Neuronal stem cell (in vitro differentiated cells): ENCODE measurements around the gene PPP2R2B. TPM values are rescaled to one million over a fixed set of nuclear protein-coding genes. Genes with fewer than 3 reads are reported as not detected.
A peak's percentile ranks its signal among the peaks of the same experiment; 100 is the strongest.

ENCODE experiments used
- DNase-seq: peaks from one replicate; pipeline ENCODE4 v3.0.0-alpha.2; 2013; ENCODE audit warnings: low spot score
- H2AFZ ChIP-seq: one replicate; pipeline ENCODE4 v1.6.1; 2013; ENCODE audit warnings: mild to moderate bottlenecking, low read length, inconsistent platforms
- H2AK5ac ChIP-seq: 2 replicates; pipeline ENCODE4 v1.6.1; 2013; ENCODE audit warnings: low read depth, mild to moderate bottlenecking, inconsistent platforms, low read length, moderate library complexity, mixed read lengths
- H2BK120ac ChIP-seq: 2 replicates; pipeline ENCODE4 v1.6.1; 2013; ENCODE audit warnings: low read depth, mild to moderate bottlenecking, inconsistent platforms, low read length, moderate library complexity, mixed read lengths
- H2BK12ac ChIP-seq: one replicate; pipeline ENCODE4 v1.6.1; 2013; ENCODE audit warnings: low read length, inconsistent platforms
- H2BK15ac ChIP-seq: 2 replicates; pipeline ENCODE4 v1.6.1; 2013; ENCODE audit warnings: mild to moderate bottlenecking, low read length, inconsistent platforms, mixed read lengths
- H2BK5ac ChIP-seq: one replicate; pipeline ENCODE4 v1.6.1; 2013; ENCODE audit warnings: inconsistent platforms, mild to moderate bottlenecking, low read length, moderate library complexity
- H3K14ac ChIP-seq: one replicate; pipeline ENCODE4 v1.6.1; 2013; ENCODE audit warnings: low read length, inconsistent platforms
- H3K18ac ChIP-seq: 2 replicates; pipeline ENCODE4 v1.6.1; 2013; ENCODE audit warnings: low read length, inconsistent platforms
- H3K23ac ChIP-seq: 2 replicates; pipeline ENCODE4 v1.6.1; 2013; ENCODE audit warnings: low read depth, mild to moderate bottlenecking, mixed read lengths, low read length, inconsistent platforms; ENCODE audit not compliant: poor library complexity
- H3K27ac ChIP-seq: replicated peaks from 3 replicates; pipeline ENCODE4 v1.5.1; 2013; ENCODE audit warnings: low read length, inconsistent platforms
- H3K27me3 ChIP-seq, 3 experiments: 2 replicates each; pipeline ENCODE4 v1.6.1; 2013; ENCODE audit warnings: low read length in 3 of 3, mild to moderate bottlenecking in 2 of 3, inconsistent platforms in 1 of 3, low read depth in 1 of 3, mixed read lengths in 1 of 3, moderate library complexity in 1 of 3; ENCODE audit not compliant: control insufficient read depth in 3 of 3, insufficient read depth in 3 of 3
- H3K36me3 ChIP-seq, 2 donors: replicated peaks in 1 of 2; 2 replicates each; pipeline ENCODE4 v1.6.1; 2013; ENCODE audit warnings: low read length in 2 of 2; ENCODE audit not compliant: control insufficient read depth in 2 of 2, insufficient read depth in 2 of 2
- H3K4ac ChIP-seq: 2 replicates; pipeline ENCODE4 v1.6.1; 2013; ENCODE audit warnings: inconsistent platforms, mild to moderate bottlenecking, low read length, moderate library complexity
- H3K4me1 ChIP-seq, 2 donors: 1 replicate in 1 of 2; 2 replicates in 1 of 2; pipeline ENCODE4 v1.6.1; 2013; ENCODE audit warnings: low read length in 2 of 2, low read depth in 1 of 2; ENCODE audit not compliant: control insufficient read depth in 2 of 2, insufficient read depth in 1 of 2
- H3K4me2 ChIP-seq: one replicate; pipeline ENCODE4 v1.6.1; 2013; ENCODE audit warnings: mild to moderate bottlenecking, low read length, inconsistent platforms; ENCODE audit not compliant: insufficient read depth, poor library complexity, severe bottlenecking
- H3K4me3 ChIP-seq, 2 donors: 2 replicates each; pipeline ENCODE4 v1.5.1; 2013; ENCODE audit warnings: low read length in 2 of 2, mild to moderate bottlenecking in 2 of 2, inconsistent platforms in 1 of 2, moderate library complexity in 1 of 2
- H3K79me1 ChIP-seq: one replicate; pipeline ENCODE4 v1.6.1; 2013; ENCODE audit warnings: low read depth, mild to moderate bottlenecking, inconsistent platforms, low read length, moderate library complexity
- H3K9ac ChIP-seq: one replicate; pipeline ENCODE4 v1.6.1; 2013; ENCODE audit warnings: mild to moderate bottlenecking, low read depth, low read length, inconsistent platforms; ENCODE audit not compliant: poor library complexity
- H3K9me3 ChIP-seq, 2 donors: replicated peaks in 1 of 2; 2 replicates each; pipeline versions ENCODE3 to v1.6.1; 2013; ENCODE audit warnings: low read length in 2 of 2, mild to moderate bottlenecking in 2 of 2, inconsistent platforms in 1 of 2, low read depth in 1 of 2, mixed read lengths in 1 of 2, moderate library complexity in 1 of 2; ENCODE audit not compliant: control insufficient read depth in 2 of 2, insufficient read depth in 1 of 2
- H4K8ac ChIP-seq: one replicate; pipeline ENCODE4 v1.6.1; 2013; ENCODE audit warnings: low read depth, mild to moderate bottlenecking, inconsistent platforms, low read length, moderate library complexity
- H4K91ac ChIP-seq: one replicate; pipeline ENCODE4 v1.6.1; 2013; ENCODE audit warnings: low read length, low read depth, mild to moderate bottlenecking, inconsistent platforms; ENCODE audit not compliant: poor library complexity
- WGBS, 2 donors: extraction: QIAGEN DNeasy Blood & Tissue Kit; methylation state at CpG; one replicate each; pipeline ENCODE4 v1.1.7; 2013; ENCODE audit warnings: missing lambda C conversion rate in 2 of 2, mixed read lengths in 1 of 2; ENCODE audit not compliant: insufficient read length in 2 of 2, insufficient replicate concordance in 1 of 2; ENCODE audit errors: extremely low coverage in 2 of 2; 5-methylcytosine and 5-hydroxymethylcytosine counted together
- polyA plus RNA-seq, 2 experiments: library from polyadenylated mRNA; stranded (reverse); fragments of 200-250 nt; gene quantifications; one replicate each; pipeline ENCODE4 v1.2.3, GENCODE V29; 2013

The PPP2R2B gene
- 52.9 TPM for polyA plus RNA-seq (2013, experiment 1 of 2)
- polyA plus RNA-seq (2013, experiment 2 of 2) = 52.6 TPM

GRCh38 chr5:146878476-146879172, at the start of gene PPP2R2B:
TSS of gene PPP2R2B (minus strand) at chr5:146878757.
- H3K18ac ChIP-seq = peak within 1 kb of the TSS; percentile 98
- no peak within 1 kb of the TSS for H4K91ac ChIP-seq
- peak within 1 kb of the TSS; percentile 86 for H3K4me3 ChIP-seq
- H2AFZ ChIP-seq = peak within 1 kb of the TSS; percentile 98
- peak within 1 kb of the TSS; percentile 89 for H2BK12ac ChIP-seq
- H3K4me2 ChIP-seq = peak within 1 kb of the TSS; percentile 91
- no peak within 1 kb of the TSS for H3K27ac ChIP-seq
- peak; percentile 69 for DNase-seq
- peaks cover 5 to 17% of the 10 kb centered on the region in 2 donors for H3K4me1 ChIP-seq
- peak within 1 kb of the TSS; percentile 95 for H3K9ac ChIP-seq
- no peaks in the 10 kb centered on the region for H3K36me3 ChIP-seq
- H3K23ac ChIP-seq = peak within 1 kb of the TSS; percentile 8
- H3K79me1 ChIP-seq = no peaks in the 10 kb centered on the region
- H2BK5ac ChIP-seq = peak within 1 kb of the TSS; percentile 91
- no peak within 1 kb of the TSS for H4K8ac ChIP-seq
- H3K4ac ChIP-seq = peak within 1 kb of the TSS; percentile 70
- no peak within 1 kb of the TSS for H2AK5ac ChIP-seq
- peak within 1 kb of the TSS; percentile 25 for H2BK15ac ChIP-seq
- no peaks in the 10 kb centered on the region for H3K9me3 ChIP-seq
- WGBS, 2 donors = no CpG with 5 or more reads among the region's 40 CpGs
- H3K14ac ChIP-seq = peak within 1 kb of the TSS; percentile 59
- peaks cover 0 to 2% (median 0%) of the 10 kb centered on the region in 3 experiments for H3K27me3 ChIP-seq
- H2BK120ac ChIP-seq = peak within 1 kb of the TSS; percentile 67

GRCh38 chr5:146924132-146924531, 45.6 kb upstream of the PPP2R2B start:
- Histone ChIP-seq H3K4me2 (no peak overlapping the region), H3K23ac (no peak overlapping the region), H4K91ac (no peak overlapping the region), H3K79me1 (no peaks in the 10 kb centered on the region), H3K14ac (no peak overlapping the region), H2BK120ac (no peak overlapping the region), H3K27ac (no peak overlapping the region), H2AK5ac (no peak overlapping the region), H4K8ac (no peak overlapping the region), H3K4ac (no peak overlapping the region), H2BK5ac (no peak overlapping the region), H3K18ac (no peak overlapping the region), H3K9me3 (no peaks in the 10 kb centered on the region), H3K4me1 (peaks cover 10 to 14% of the 10 kb centered on the region in 2 donors), H3K36me3 (no peaks in the 10 kb centered on the region), H2AFZ (no peak overlapping the region), H3K27me3 (no peaks in the 10 kb centered on the region), H2BK15ac (no peak overlapping the region), H2BK12ac (no peak overlapping the region), H3K4me3 (no peak overlapping the region), H3K9ac (no peak overlapping the region)
- DNase-seq = no peak

GRCh38 chr5:146921225-146921624, 42.7 kb upstream of the PPP2R2B start:
- Histone ChIP-seq H3K14ac (no peak overlapping the region), H3K18ac (no peak overlapping the region), H3K4me1 (peaks cover 10 to 30% of the 10 kb centered on the region in 2 donors), H3K23ac (no peak overlapping the region), H3K36me3 (no peaks in the 10 kb centered on the region), H3K4me2 (no peak overlapping the region), H3K9me3 (no peaks in the 10 kb centered on the region), H4K91ac (no peak overlapping the region), H3K9ac (no peak overlapping the region), H2AK5ac (no peak overlapping the region), H3K4ac (no peak overlapping the region), H2BK5ac (no peak overlapping the region), H3K4me3 (no peak overlapping the region), H3K27me3 (no peaks in the 10 kb centered on the region), H3K27ac (no peak overlapping the region), H3K79me1 (no peaks in the 10 kb centered on the region), H2AFZ (no peak overlapping the region), H2BK120ac (no peak overlapping the region), H4K8ac (no peak overlapping the region), H2BK12ac (no peak overlapping the region), H2BK15ac (no peak overlapping the region)
- WGBS, 2 donors = no CpG with 5 or more reads among the region's 4 CpGs
- DNase-seq = no peak

- peak overlapping the region; percentile 68 for H2AFZ ChIP-seq
- no peak overlapping the region for H3K23ac ChIP-seq
- H2BK12ac ChIP-seq = no peak overlapping the region
- no peak overlapping the region for H4K8ac ChIP-seq
- no peak overlapping the region for H3K4me3 ChIP-seq
- H3K4me1 ChIP-seq = peaks cover 10 to 34% of the 10 kb centered on the region in 2 donors
- H3K4me2 ChIP-seq = no peak overlapping the region
- no CpG with 5 or more reads among the region's 7 CpGs for WGBS, 2 donors
- H3K79me1 ChIP-seq = no peaks in the 10 kb centered on the region
- H3K36me3 ChIP-seq = no peaks in the 10 kb centered on the region
- H2AK5ac ChIP-seq = no peak overlapping the region
- H3K14ac ChIP-seq = no peak overlapping the region
- no peak for DNase-seq
- H2BK120ac ChIP-seq = no peak overlapping the region
- no peak overlapping the region for H2BK5ac ChIP-seq
- H3K9ac ChIP-seq = no peak overlapping the region
- no peak overlapping the region for H3K4ac ChIP-seq
- H4K91ac ChIP-seq = no peak overlapping the region
- no peaks in the 10 kb centered on the region for H3K27me3 ChIP-seq
- H3K9me3 ChIP-seq = no peaks in the 10 kb centered on the region
- no peak overlapping the region for H2BK15ac ChIP-seq
- H3K27ac ChIP-seq = no peak overlapping the region
- H3K18ac ChIP-seq = peak overlapping the region; percentile 49
Measured at GRCh38 chr5:146920351-146920881, 41.9 kb upstream of the PPP2R2B start.
